ENCODE measurements around the gene MC1R.
"Not testable (repeated sequence)": the region's sequence is repeated elsewhere in the genome, so short reads cannot be mapped to it uniquely, and the experiment has no call there.

Gene MC1R

GRCh38 chr16:89964201-89964600 is 45.5 kb downstream of the MC1R start:
- ATAC-seq: no peak

- ATAC-seq: no peak
Observed at GRCh38 chr16:89965447-89966225, 47.0 kb downstream of the MC1R start.

- no peak for ATAC-seq
Observed at GRCh38 chr16:89966756-89967155, 48.1 kb downstream of the MC1R start.

GRCh38 chr16:89967436-89967835 is 48.8 kb downstream of the MC1R start:
- not testable (repeated sequence) for ATAC-seq

GRCh38 chr16:89968074-89968473 is 49.4 kb downstream of the MC1R start:
- ATAC-seq: not testable (repeated sequence)

GRCh38 chr16:89969741-89970410 is 51.2 kb downstream of the MC1R start:
- no peak for ATAC-seq

Data from activated CD4-positive, CD25-positive, alpha-beta regulatory T cell treated with anti-CD3 and anti-CD28 coated beads, Interleukin-2, amount 50 U/mL, for 24 hours (primary cell).